Activated CD4-positive, alpha-beta memory T cell treated with anti-CD3 and anti-CD28 coated beads, Interleukin-2, amount 10 ng/mL, durations not matched to agents 7 days and 5 days (primary cell): Measurements from ENCODE around the gene IL19. TPM values are rescaled to one million over a fixed set of nuclear protein-coding genes. Genes with fewer than 3 reads are reported as not detected.

Source experiments
- CTCF ChIA-PET: fragments of 350-600 bp; sonication (Branson Sonifier 250); formaldehyde crosslinking; loops from one replicate; lab custom pipeline; 2021; ENCODE audit warnings: antibody characterized with exemption, inconsistent platforms; lab: Charles Lee
- POLR2A ChIA-PET: fragments of 350-600 bp; sonication (Branson Sonifier 250); formaldehyde crosslinking; loops from one replicate; lab custom pipeline; 2021; ENCODE audit warnings: antibody characterized with exemption; lab: Charles Lee
- DNase-seq: peaks from one replicate; pipeline ENCODE4 v3.0.0-alpha.2; 2020
- H3K27ac Mint-ChIP-seq: one replicate; pipeline ENCODE4 v1.8.0; 2021; ENCODE audit warnings: mild to moderate bottlenecking, mixed read lengths
- H3K27me3 Mint-ChIP-seq: one replicate; pipeline ENCODE4 v1.8.0; 2021; ENCODE audit warnings: mixed read lengths
- H3K36me3 Mint-ChIP-seq: one replicate; pipeline ENCODE4 v1.8.0; 2021; ENCODE audit warnings: low read depth, mixed read lengths
- H3K4me1 Mint-ChIP-seq: one replicate; pipeline ENCODE4 v1.8.0; 2021; ENCODE audit warnings: mixed read lengths
- H3K4me3 Mint-ChIP-seq: one replicate; pipeline ENCODE4 v1.8.0; 2021; ENCODE audit warnings: mild to moderate bottlenecking, mixed read lengths
- H3K9me3 Mint-ChIP-seq: one replicate; pipeline ENCODE4 v1.8.0; 2021; ENCODE audit warnings: mixed read lengths
- total RNA-seq, 2 experiments: library from RNA; stranded (reverse); gene quantifications; one replicate each; pipeline ENCODE4 v1.2.3, GENCODE V29; 2021

IL19 gene
- total RNA-seq, result not detected

- no peak for DNase-seq
- Mint-ChIP-seq H3K36me3 (no peaks in the 10 kb centered on the region), H3K4me1 (peaks cover 83% of the 10 kb centered on the region), H3K27ac (peak within 1 kb of the TSS; percentile 67), H3K9me3 (no peaks in the 10 kb centered on the region), H3K4me3 (no peak within 1 kb of the TSS), H3K27me3 (peaks cover 37% of the 10 kb centered on the region)
- POLR2A ChIA-PET, result interaction anchor here (0.7 to 8.5 kb wide), 13 partner anchors 9 to 47 kb away, joined by 3 to 114 read pairs (median 5); no protein-coding TSS in a partner anchor
- CTCF ChIA-PET, result interaction anchor here (0.8 to 5.5 kb wide), 11 partner anchors 9 to 40 kb away, joined by 3 to 42 read pairs (median 3); no protein-coding TSS in a partner anchor
These were observed at the start of gene IL19 for GRCh38 chr1:206770531-206771337. Gene IL19 (plus strand): TSS chr1:206770773. CDS start chr1:206836663, 65,890 bp downstream.

- ChIA-PET POLR2A (no interaction called here), CTCF (interaction anchor here (1.3 to 2.1 kb wide), 3 partner anchors 13 to 191 kb away, joined by 3 to 7 read pairs (median 5); no protein-coding TSS in a partner anchor)
- Mint-ChIP-seq H3K4me3 (no peak overlapping the region), H3K9me3 (no peaks in the 10 kb centered on the region), H3K4me1 (peaks cover 57% of the 10 kb centered on the region), H3K27me3 (no peaks in the 10 kb centered on the region), H3K36me3 (no peaks in the 10 kb centered on the region), H3K27ac (no peak overlapping the region)
- DNase-seq, result no peak
These were observed 49.1 kb upstream of the IL19 start for GRCh38 chr1:206721454-206721853.

GRCh38 chr1:206722751-206723461, 47.7 kb upstream of the IL19 start:
- Mint-ChIP-seq H3K4me1 (peaks cover 49% of the 10 kb centered on the region), H3K9me3 (no peaks in the 10 kb centered on the region), H3K27me3 (no peaks in the 10 kb centered on the region), H3K4me3 (no peak overlapping the region), H3K27ac (no peak overlapping the region), H3K36me3 (no peaks in the 10 kb centered on the region)
- ChIA-PET CTCF (interaction anchor here (0.7 to 2.1 kb wide), 9 partner anchors 10 to 195 kb away, joined by 3 to 7 read pairs (median 3); no protein-coding TSS in a partner anchor), POLR2A (no interaction called here)
- no peak for DNase-seq

GRCh38 chr1:206723462-206723804, 47.1 kb upstream of the IL19 start:
- Mint-ChIP-seq H3K27me3 (no peaks in the 10 kb centered on the region), H3K4me3 (no peak overlapping the region), H3K27ac (no peak overlapping the region), H3K9me3 (no peaks in the 10 kb centered on the region), H3K4me1 (peaks cover 50% of the 10 kb centered on the region), H3K36me3 (no peaks in the 10 kb centered on the region)
- no peak for DNase-seq
- ChIA-PET CTCF (interaction anchor here (0.7 to 1.9 kb wide), 6 partner anchors 10 to 189 kb away, joined by 3 to 6 read pairs (median 3); no protein-coding TSS in a partner anchor), POLR2A (no interaction called here)

GRCh38 chr1:206723805-206724472, 46.6 kb upstream of the IL19 start:
- no peak overlapping the region for H3K4me3 Mint-ChIP-seq
- ChIA-PET CTCF (interaction anchor here (0.7 to 3.7 kb wide), 13 partner anchors 8 to 211 kb away, joined by 3 to 83 read pairs (median 3); partner anchors contain the start of gene DYRK3), POLR2A (no interaction called here)
- no peaks in the 10 kb centered on the region for H3K27me3 Mint-ChIP-seq
- H3K36me3 Mint-ChIP-seq, result peaks cover 2% of the 10 kb centered on the region
- DNase-seq, result no peak
- no peaks in the 10 kb centered on the region for H3K9me3 Mint-ChIP-seq
- peaks cover 47% of the 10 kb centered on the region for H3K4me1 Mint-ChIP-seq
- no peak overlapping the region for H3K27ac Mint-ChIP-seq

- H3K4me1 Mint-ChIP-seq, result peaks cover 54% of the 10 kb centered on the region
- H3K4me3 Mint-ChIP-seq, result no peak overlapping the region
- peaks cover 14% of the 10 kb centered on the region for H3K36me3 Mint-ChIP-seq
- no peaks in the 10 kb centered on the region for H3K9me3 Mint-ChIP-seq
- peak; percentile 70 for DNase-seq
- CTCF ChIA-PET, result interaction anchor here (0.6 to 3.7 kb wide), 32 partner anchors 10 to 258 kb away, joined by 3 to 83 read pairs (median 5); partner anchors contain the start of genes DYRK3, EIF2D and IL10
- POLR2A ChIA-PET, result interaction anchor here (1.1 to 1.6 kb wide), 4 partner anchors 22 to 1143 kb away, joined by 3 read pairs; no protein-coding TSS in a partner anchor
- no peaks in the 10 kb centered on the region for H3K27me3 Mint-ChIP-seq
- no peak overlapping the region for H3K27ac Mint-ChIP-seq
These were observed 45.2 kb upstream of the IL19 start for GRCh38 chr1:206725109-206725963.

- H3K4me1 Mint-ChIP-seq, result peaks cover 54% of the 10 kb centered on the region
- H3K4me3 Mint-ChIP-seq, result no peak overlapping the region
- no peaks in the 10 kb centered on the region for H3K9me3 Mint-ChIP-seq
- no peak for DNase-seq
- H3K36me3 Mint-ChIP-seq, result peaks cover 34% of the 10 kb centered on the region
- CTCF ChIA-PET, result interaction anchor here (0.5 to 11.1 kb wide), 6 partner anchors 10 to 1215 kb away, joined by 3 to 276 read pairs (median 8); no protein-coding TSS in a partner anchor
- POLR2A ChIA-PET, result interaction anchor here (1.3 to 1.4 kb wide), 2 partner anchors 9 to 81 kb away, joined by 3 read pairs; no protein-coding TSS in a partner anchor
- H3K27ac Mint-ChIP-seq, result no peak overlapping the region
- H3K27me3 Mint-ChIP-seq, result no peaks in the 10 kb centered on the region
These were observed 42.4 kb upstream of the IL19 start for GRCh38 chr1:206727981-206728696.

- ChIA-PET POLR2A (no interaction called here), CTCF (interaction anchor here (0.5 to 11.1 kb wide), 4 partner anchors 10 to 1215 kb away, joined by 3 to 276 read pairs (median 8); no protein-coding TSS in a partner anchor)
- no peak overlapping the region for H3K27ac Mint-ChIP-seq
- peaks cover 37% of the 10 kb centered on the region for H3K36me3 Mint-ChIP-seq
- H3K4me1 Mint-ChIP-seq, result peaks cover 54% of the 10 kb centered on the region
- H3K4me3 Mint-ChIP-seq, result no peak overlapping the region
- DNase-seq, result no peak
- no peaks in the 10 kb centered on the region for H3K9me3 Mint-ChIP-seq
- H3K27me3 Mint-ChIP-seq, result no peaks in the 10 kb centered on the region
These were observed 41.9 kb upstream of the IL19 start for GRCh38 chr1:206728697-206728987.

- H3K4me1 Mint-ChIP-seq, result peaks cover 55% of the 10 kb centered on the region
These were observed 41.5 kb upstream of the IL19 start for GRCh38 chr1:206729050-206729449.

GRCh38 chr1:206729507-206729906, 41.1 kb upstream of the IL19 start:
- Mint-ChIP-seq H3K36me3 (peaks cover 43% of the 10 kb centered on the region), H3K27me3 (no peaks in the 10 kb centered on the region), H3K4me3 (no peak overlapping the region), H3K4me1 (peaks cover 56% of the 10 kb centered on the region), H3K9me3 (no peaks in the 10 kb centered on the region), H3K27ac (no peak overlapping the region)
- ChIA-PET CTCF (interaction anchor here (1.1 to 11.1 kb wide), 2 partner anchors 77 to 179 kb away, joined by 3 to 276 read pairs; no protein-coding TSS in a partner anchor), POLR2A (interaction anchor here (1.2 kb wide), 1 partner anchor 20 kb away, joined by 3 read pairs; no protein-coding TSS in a partner anchor)
- DNase-seq, result no peak

More at GRCh38 chr1:206729050-206729449, 41.5 kb upstream of the IL19 start:
- Mint-ChIP-seq H3K27me3 (no peaks in the 10 kb centered on the region), H3K4me3 (no peak overlapping the region), H3K9me3 (no peaks in the 10 kb centered on the region), H3K36me3 (peaks cover 39% of the 10 kb centered on the region), H3K27ac (no peak overlapping the region)
- ChIA-PET CTCF (interaction anchor here (1.1 to 11.1 kb wide), 2 partner anchors 11 to 78 kb away, joined by 3 to 276 read pairs; no protein-coding TSS in a partner anchor), POLR2A (no interaction called here)
- DNase-seq, result no peak

- Mint-ChIP-seq H3K27ac (no peak overlapping the region), H3K9me3 (no peaks in the 10 kb centered on the region), H3K4me3 (no peak overlapping the region), H3K27me3 (no peaks in the 10 kb centered on the region), H3K36me3 (peaks cover 57% of the 10 kb centered on the region), H3K4me1 (peaks cover 62% of the 10 kb centered on the region)
- POLR2A ChIA-PET, result no interaction called here
- DNase-seq, result no peak
- CTCF ChIA-PET, result interaction anchor here (1.6 to 11.1 kb wide), 4 partner anchors 10 to 180 kb away, joined by 4 to 276 read pairs (median 82); no protein-coding TSS in a partner anchor
These were observed 38.1 kb upstream of the IL19 start for GRCh38 chr1:206732508-206732907.
